HEK293 (cell line): ENCODE measurements around the gene AKIRIN2.

Experiments used
- CTCF ChIA-PET: fragments of 350-600 bp; formaldehyde crosslinking; extraction: SDS; loops from one replicate; lab custom pipeline; 2021; ENCODE audit warnings: antibody characterized with exemption; lab: Yijun Ruan, JAX
- POLR2A ChIA-PET: fragments of 300-600 bp; formaldehyde crosslinking; extraction: SDS; loops from one replicate; lab custom pipeline; 2020; ENCODE audit warnings: antibody characterized with exemption, inconsistent platforms; lab: Yijun Ruan, JAX
- H3K27ac ChIP-seq: fragments of 200-500 bp; sonication (Bioruptor generic); 2 replicates; pipeline ENCODE4 v1.5.1; 2014; ENCODE audit warnings: low read depth, low read length, control low read depth, inconsistent platforms; ENCODE audit errors: extremely low read depth
- H3K36me3 ChIP-seq, 2 experiments: fragments of 200-500 bp in 1 of 2; sonication (Bioruptor generic) in 1 of 2; 1 replicate in 1 of 2; 2 replicates in 1 of 2; pipeline ENCODE4 v1.5.1; 2014 to 2017; ENCODE audit warnings: inconsistent platforms in 2 of 2, low read length in 2 of 2; ENCODE audit not compliant: control insufficient read depth in 2 of 2, insufficient read depth in 1 of 2
- H3K4me1 ChIP-seq: fragments of 200-500 bp; sonication (Bioruptor generic); 2 replicates; pipeline ENCODE4 v1.5.1; 2014; ENCODE audit warnings: mild to moderate bottlenecking, low read length, inconsistent platforms; ENCODE audit not compliant: control insufficient read depth, insufficient read depth
- H3K4me3 ChIP-seq: 2 replicates; pipeline ENCODE4 v1.5.1; 2011; ENCODE audit warnings: low read depth, mild to moderate bottlenecking, control low read depth, low read length, moderate library complexity
- H3K9me3 ChIP-seq: fragments of 200-500 bp; sonication (Bioruptor generic); 2 replicates; pipeline ENCODE4 v1.5.1; 2014; ENCODE audit warnings: low read depth, low read length, inconsistent platforms; ENCODE audit not compliant: control insufficient read depth, insufficient read depth
- MZF1 ChIP-seq: fragments of 450-650 bp; formaldehyde crosslinking; IDR thresholded peaks from 2 replicates; pipeline ENCODE4 v1.5.1; 2017; ENCODE audit warnings: missing biosample characterization, missing genetic modification characterization, borderline replicate concordance
- SCRT1 ChIP-seq: fragments of 450-650 bp; formaldehyde crosslinking; IDR thresholded peaks from 2 replicates; pipeline ENCODE4 v1.5.1; 2016; ENCODE audit warnings: missing biosample characterization, missing genetic modification characterization, borderline replicate concordance
- SP7 ChIP-seq: fragments of 450-650 bp; formaldehyde crosslinking; IDR thresholded peaks from 2 replicates; pipeline ENCODE4 v1.5.1; 2016; ENCODE audit warnings: missing biosample characterization, missing genetic modification characterization
- ZNF175 ChIP-seq: fragments of 450-650 bp; formaldehyde crosslinking; IDR thresholded peaks from 2 replicates; pipeline ENCODE4 v1.5.1; 2016; ENCODE audit warnings: missing biosample characterization, missing genetic modification characterization
- ZNF561 ChIP-seq: fragments of 450-650 bp; IDR thresholded peaks from 2 replicates; pipeline ENCODE4 v1.5.1; 2018; ENCODE audit warnings: missing biosample characterization, missing genetic modification characterization, borderline replicate concordance
- ZNF624 ChIP-seq: fragments of 450-650 bp; formaldehyde crosslinking; IDR thresholded peaks from 2 replicates; pipeline ENCODE4 v1.5.1; 2017; ENCODE audit warnings: missing biosample characterization, missing genetic modification characterization
- TF ChIP-seq, protein P1 (sequence below): fragments of 450-650 bp; formaldehyde crosslinking; IDR thresholded peaks from 2 replicates; pipeline ENCODE4 v1.5.1; 2016; ENCODE audit warnings: missing biosample characterization, missing genetic modification characterization
- TF ChIP-seq, protein P2 (sequence below): fragments of 450-650 bp; formaldehyde crosslinking; IDR thresholded peaks from 2 replicates; pipeline ENCODE4 v1.5.1; 2017; ENCODE audit warnings: missing biosample characterization, missing genetic modification characterization
- TF ChIP-seq, protein P3 (sequence below): fragments of 450-650 bp; formaldehyde crosslinking; IDR thresholded peaks from 2 replicates; pipeline ENCODE4 v1.5.1; 2016; ENCODE audit warnings: missing biosample characterization, missing genetic modification characterization
- TF ChIP-seq, protein P4 (sequence below): fragments of 450-650 bp; formaldehyde crosslinking; IDR thresholded peaks from 2 replicates; pipeline ENCODE4 v1.5.1; 2017; ENCODE audit warnings: missing biosample characterization, missing genetic modification characterization
- TF ChIP-seq, protein P5 (sequence below): fragments of 450-650 bp; formaldehyde crosslinking; IDR thresholded peaks from 2 replicates; pipeline ENCODE4 v1.5.1; 2017; ENCODE audit warnings: missing biosample characterization, missing genetic modification characterization
- TF ChIP-seq, protein P6 (sequence below): fragments of 450-650 bp; formaldehyde crosslinking; IDR thresholded peaks from 2 replicates; pipeline ENCODE4 v1.5.1; 2016; ENCODE audit warnings: missing biosample characterization, missing genetic modification characterization

The AKIRIN2 gene

DNA sequence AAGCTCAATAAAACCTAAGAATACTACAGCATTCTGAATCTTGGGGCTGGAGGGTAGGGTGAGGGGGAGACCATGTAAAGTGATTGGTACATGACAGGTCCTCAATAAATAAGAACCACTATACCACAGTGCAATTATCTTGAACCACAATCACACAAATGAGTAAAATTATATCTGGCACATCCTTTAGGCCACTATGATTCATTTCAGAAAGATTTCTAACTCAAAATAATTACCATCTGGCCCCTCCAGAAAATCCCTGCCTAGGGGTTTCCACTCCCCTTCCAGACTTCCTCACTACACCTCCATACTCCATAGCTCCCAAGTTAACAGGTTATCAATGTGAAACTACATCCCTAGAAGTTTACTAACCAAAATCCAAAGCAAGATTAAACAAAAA is 19.7 kb downstream of the AKIRIN2 start:
- CTCF ChIA-PET: interaction anchor here (1.4 kb wide), 1 partner anchor 15 kb away, joined by 4 read pairs; no protein-coding TSS in a partner anchor
- no peaks in the 10 kb centered on the region for H3K9me3 ChIP-seq
- H3K4me3 ChIP-seq: no peak overlapping the region
- TF ChIP-seq, protein P1, sequence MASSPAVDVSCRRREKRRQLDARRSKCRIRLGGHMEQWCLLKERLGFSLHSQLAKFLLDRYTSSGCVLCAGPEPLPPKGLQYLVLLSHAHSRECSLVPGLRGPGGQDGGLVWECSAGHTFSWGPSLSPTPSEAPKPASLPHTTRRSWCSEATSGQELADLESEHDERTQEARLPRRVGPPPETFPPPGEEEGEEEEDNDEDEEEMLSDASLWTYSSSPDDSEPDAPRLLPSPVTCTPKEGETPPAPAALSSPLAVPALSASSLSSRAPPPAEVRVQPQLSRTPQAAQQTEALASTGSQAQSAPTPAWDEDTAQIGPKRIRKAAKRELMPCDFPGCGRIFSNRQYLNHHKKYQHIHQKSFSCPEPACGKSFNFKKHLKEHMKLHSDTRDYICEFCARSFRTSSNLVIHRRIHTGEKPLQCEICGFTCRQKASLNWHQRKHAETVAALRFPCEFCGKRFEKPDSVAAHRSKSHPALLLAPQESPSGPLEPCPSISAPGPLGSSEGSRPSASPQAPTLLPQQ: no peak
- TF ChIP-seq, protein P2, sequence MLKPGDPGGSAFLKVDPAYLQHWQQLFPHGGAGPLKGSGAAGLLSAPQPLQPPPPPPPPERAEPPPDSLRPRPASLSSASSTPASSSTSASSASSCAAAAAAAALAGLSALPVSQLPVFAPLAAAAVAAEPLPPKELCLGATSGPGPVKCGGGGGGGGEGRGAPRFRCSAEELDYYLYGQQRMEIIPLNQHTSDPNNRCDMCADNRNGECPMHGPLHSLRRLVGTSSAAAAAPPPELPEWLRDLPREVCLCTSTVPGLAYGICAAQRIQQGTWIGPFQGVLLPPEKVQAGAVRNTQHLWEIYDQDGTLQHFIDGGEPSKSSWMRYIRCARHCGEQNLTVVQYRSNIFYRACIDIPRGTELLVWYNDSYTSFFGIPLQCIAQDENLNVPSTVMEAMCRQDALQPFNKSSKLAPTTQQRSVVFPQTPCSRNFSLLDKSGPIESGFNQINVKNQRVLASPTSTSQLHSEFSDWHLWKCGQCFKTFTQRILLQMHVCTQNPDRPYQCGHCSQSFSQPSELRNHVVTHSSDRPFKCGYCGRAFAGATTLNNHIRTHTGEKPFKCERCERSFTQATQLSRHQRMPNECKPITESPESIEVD (tag by site-specific recombination): 0 out of 2 replicates have a peak, but pooled peaks have one; percentile 45
- TF ChIP-seq, protein P3, sequence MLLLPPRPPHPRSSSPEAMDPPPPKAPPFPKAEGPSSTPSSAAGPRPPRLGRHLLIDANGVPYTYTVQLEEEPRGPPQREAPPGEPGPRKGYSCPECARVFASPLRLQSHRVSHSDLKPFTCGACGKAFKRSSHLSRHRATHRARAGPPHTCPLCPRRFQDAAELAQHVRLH (tag by site-specific recombination): no peak
- TF ChIP-seq ZNF175 (tag by site-specific recombination): no peak
- peak; percentile 60 for TF ChIP-seq SP7
- H3K4me1 ChIP-seq: peaks cover 20% of the 10 kb centered on the region
- no peak overlapping the region for H3K27ac ChIP-seq
- POLR2A ChIA-PET: interaction anchor here (1.2 kb wide), 1 partner anchor 20 kb away, joined by 5 read pairs; the partner anchor contains the start of gene AKIRIN2
- peaks cover 31 to 35% of the 10 kb centered on the region in 2 experiments for H3K36me3 ChIP-seq

DNA sequence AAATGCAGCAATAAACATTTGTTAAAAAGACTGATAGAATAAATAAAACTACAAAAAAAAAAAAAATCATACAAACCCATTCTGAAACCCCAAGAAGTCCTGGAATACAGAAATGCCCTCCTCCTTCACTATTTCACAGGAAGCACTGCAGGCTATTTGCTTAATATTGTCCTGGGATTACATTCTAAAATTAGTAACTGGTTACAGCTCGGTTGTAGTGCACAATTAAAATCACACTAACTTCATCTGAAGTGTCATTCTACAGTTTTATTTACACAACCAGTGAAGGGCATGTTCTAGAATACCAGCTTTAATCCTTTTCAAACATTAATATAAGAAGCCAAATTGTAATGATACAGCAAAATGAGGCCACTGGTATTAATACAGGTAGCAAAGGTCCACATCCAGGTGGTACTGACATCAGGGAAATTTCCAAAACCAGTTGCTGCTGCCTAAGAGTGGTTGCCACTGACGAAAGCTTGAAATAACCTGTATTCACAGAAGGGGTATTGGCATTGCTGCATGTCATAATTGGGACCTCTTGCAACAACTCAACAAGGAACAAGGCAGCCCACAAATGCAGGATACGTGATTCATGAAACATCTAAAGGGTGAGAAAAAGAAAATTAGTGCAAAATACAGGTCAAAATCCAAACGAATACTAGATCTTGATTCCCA is 26.9 kb downstream of the AKIRIN2 start:
- TF ChIP-seq, protein P4, sequence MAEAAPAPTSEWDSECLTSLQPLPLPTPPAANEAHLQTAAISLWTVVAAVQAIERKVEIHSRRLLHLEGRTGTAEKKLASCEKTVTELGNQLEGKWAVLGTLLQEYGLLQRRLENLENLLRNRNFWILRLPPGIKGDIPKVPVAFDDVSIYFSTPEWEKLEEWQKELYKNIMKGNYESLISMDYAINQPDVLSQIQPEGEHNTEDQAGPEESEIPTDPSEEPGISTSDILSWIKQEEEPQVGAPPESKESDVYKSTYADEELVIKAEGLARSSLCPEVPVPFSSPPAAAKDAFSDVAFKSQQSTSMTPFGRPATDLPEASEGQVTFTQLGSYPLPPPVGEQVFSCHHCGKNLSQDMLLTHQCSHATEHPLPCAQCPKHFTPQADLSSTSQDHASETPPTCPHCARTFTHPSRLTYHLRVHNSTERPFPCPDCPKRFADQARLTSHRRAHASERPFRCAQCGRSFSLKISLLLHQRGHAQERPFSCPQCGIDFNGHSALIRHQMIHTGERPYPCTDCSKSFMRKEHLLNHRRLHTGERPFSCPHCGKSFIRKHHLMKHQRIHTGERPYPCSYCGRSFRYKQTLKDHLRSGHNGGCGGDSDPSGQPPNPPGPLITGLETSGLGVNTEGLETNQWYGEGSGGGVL (tag by site-specific recombination): no peak
- TF ChIP-seq SCRT1 (no peak), ZNF561 (tag by site-specific recombination) (no peak), MZF1 (tag by site-specific recombination) (no peak)
- TF ChIP-seq, protein P5, sequence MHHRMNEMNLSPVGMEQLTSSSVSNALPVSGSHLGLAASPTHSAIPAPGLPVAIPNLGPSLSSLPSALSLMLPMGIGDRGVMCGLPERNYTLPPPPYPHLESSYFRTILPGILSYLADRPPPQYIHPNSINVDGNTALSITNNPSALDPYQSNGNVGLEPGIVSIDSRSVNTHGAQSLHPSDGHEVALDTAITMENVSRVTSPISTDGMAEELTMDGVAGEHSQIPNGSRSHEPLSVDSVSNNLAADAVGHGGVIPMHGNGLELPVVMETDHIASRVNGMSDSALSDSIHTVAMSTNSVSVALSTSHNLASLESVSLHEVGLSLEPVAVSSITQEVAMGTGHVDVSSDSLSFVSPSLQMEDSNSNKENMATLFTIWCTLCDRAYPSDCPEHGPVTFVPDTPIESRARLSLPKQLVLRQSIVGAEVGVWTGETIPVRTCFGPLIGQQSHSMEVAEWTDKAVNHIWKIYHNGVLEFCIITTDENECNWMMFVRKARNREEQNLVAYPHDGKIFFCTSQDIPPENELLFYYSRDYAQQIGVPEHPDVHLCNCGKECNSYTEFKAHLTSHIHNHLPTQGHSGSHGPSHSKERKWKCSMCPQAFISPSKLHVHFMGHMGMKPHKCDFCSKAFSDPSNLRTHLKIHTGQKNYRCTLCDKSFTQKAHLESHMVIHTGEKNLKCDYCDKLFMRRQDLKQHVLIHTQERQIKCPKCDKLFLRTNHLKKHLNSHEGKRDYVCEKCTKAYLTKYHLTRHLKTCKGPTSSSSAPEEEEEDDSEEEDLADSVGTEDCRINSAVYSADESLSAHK (tag by site-specific recombination): no peak
- CTCF ChIA-PET: no interaction called here
- H3K36me3 ChIP-seq: peaks cover 65 to 86% of the 10 kb centered on the region in 2 experiments
- no peaks in the 10 kb centered on the region for H3K4me1 ChIP-seq
- no peaks in the 10 kb centered on the region for H3K9me3 ChIP-seq
- H3K4me3 ChIP-seq: no peak overlapping the region
- POLR2A ChIA-PET: interaction anchor here (0.7 kb wide), 1 partner anchor 19 kb away, joined by 5 read pairs; no protein-coding TSS in a partner anchor
- no peak overlapping the region for H3K27ac ChIP-seq

DNA sequence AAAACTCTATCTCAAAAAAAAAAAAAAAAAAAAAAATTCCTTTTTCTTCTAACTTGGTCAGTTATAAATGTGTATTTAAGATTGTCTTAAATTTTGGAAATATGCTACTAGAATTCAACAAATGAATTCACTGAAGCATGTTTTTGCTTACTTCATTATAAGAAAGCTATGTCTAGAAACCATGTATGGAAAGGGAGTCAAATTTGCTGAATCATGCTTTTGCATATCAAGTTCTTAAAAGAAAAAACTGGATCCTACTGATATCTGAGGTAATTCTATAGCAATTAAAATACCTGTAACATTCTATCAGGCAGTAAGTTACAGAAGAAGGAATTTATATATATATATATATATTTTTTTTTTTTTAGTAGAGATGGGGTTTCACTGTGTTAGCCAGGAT is 27.7 kb downstream of the AKIRIN2 start:
- CTCF ChIA-PET: interaction anchor here (0.6 kb wide), 1 partner anchor 19 kb away, joined by 3 read pairs; no protein-coding TSS in a partner anchor
- TF ChIP-seq, protein P6, sequence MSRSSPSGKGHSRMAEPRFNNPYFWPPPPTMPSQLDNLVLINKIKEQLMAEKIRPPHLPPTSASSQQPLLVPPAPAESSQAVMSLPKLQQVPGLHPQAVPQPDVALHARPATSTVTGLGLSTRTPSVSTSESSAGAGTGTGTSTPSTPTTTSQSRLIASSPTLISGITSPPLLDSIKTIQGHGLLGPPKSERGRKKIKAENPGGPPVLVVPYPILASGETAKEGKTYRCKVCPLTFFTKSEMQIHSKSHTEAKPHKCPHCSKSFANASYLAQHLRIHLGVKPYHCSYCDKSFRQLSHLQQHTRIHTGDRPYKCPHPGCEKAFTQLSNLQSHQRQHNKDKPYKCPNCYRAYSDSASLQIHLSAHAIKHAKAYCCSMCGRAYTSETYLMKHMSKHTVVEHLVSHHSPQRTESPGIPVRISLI (tag by site-specific recombination): peak; percentile 77
- TF ChIP-seq ZNF624: no peak

More for the DNA sequence above, 27.7 kb downstream of the AKIRIN2 start:
- Histone ChIP-seq H3K27ac (no peak overlapping the region), H3K36me3 (peaks cover 62 to 86% of the 10 kb centered on the region in 2 experiments), H3K9me3 (no peaks in the 10 kb centered on the region), H3K4me3 (no peak overlapping the region), H3K4me1 (no peaks in the 10 kb centered on the region)
- POLR2A ChIA-PET: interaction anchor here (0.8 kb wide), 1 partner anchor 11 kb away, joined by 5 read pairs; no protein-coding TSS in a partner anchor
